ENCODE data around the gene ADD2.
"Not testable (repeated sequence)": the region's sequence is repeated elsewhere in the genome, so short reads cannot be mapped to it uniquely, and the experiment has no call there.

ADD2 gene

DNA sequence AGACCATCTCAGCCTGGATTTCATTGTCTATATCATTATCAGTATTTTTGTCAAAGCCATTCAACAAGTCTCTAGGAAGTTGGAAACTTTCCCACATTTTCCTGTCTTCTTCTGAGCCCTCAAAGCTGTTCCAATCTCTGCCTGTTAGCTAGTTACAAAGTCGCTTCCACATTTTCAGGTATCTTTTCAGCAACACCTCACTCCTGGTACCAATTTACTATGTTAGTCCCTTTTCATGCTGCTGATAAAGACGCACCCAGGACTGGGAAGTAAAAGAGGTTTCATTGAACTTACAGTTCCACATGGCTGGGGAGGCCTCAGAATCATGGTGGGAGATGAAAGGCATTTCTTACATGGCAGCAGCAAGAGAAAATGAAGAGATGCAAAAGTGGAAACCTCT lies 31.7 kb upstream of the ADD2 start:
- Histone ChIP-seq H3K27me3 (ENCODE audit: control insufficient read depth, insufficient read depth, low read length) (peaks cover 14% of the 10 kb centered on the region), H3K4me3 (ENCODE audit: low read length) (no peak overlapping the region), H3K9ac (ENCODE audit: low read length) (no peak overlapping the region), H3K4me1 (ENCODE audit: control insufficient read depth, low read depth, low read length) (no peaks in the 10 kb centered on the region), H3K27ac (ENCODE audit: low read length) (no peak overlapping the region), H3K36me3 (ENCODE audit: control insufficient read depth, low read depth, low read length) (no peaks in the 10 kb centered on the region), H3K9me3 (ENCODE audit: control insufficient read depth, low read depth, low read length) (no peaks in the 10 kb centered on the region)

DNA sequence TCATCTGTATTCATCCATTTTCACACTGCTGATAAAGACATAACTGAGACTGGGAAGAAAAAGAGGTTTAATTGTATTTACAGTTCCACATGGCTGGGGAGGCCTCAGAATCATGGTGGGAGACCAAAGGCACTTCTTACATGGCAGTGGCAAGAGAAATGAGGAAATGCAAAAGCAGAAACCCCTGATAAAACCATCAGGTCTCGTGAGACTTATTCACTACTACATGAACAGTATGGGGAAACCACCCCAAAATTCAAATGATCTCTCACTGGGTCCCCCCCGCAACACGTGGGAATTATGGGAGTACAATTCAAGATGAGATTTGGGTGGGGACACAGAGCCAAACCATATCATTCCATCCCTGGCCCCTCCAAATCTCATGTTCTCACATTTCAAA lies 30.0 kb upstream of the ADD2 start:
- peaks cover 22% of the 10 kb centered on the region for H3K27me3 ChIP-seq (ENCODE audit: control insufficient read depth, insufficient read depth, low read length)
- H3K4me3 ChIP-seq (ENCODE audit: low read length); H3K9me3 ChIP-seq (ENCODE audit: control insufficient read depth, low read depth, low read length); H3K27ac ChIP-seq (ENCODE audit: low read length); H3K36me3 ChIP-seq (ENCODE audit: control insufficient read depth, low read depth, low read length); H3K4me1 ChIP-seq (ENCODE audit: control insufficient read depth, low read depth, low read length); H3K9ac ChIP-seq (ENCODE audit: low read length): not testable (repeated sequence)

DNA sequence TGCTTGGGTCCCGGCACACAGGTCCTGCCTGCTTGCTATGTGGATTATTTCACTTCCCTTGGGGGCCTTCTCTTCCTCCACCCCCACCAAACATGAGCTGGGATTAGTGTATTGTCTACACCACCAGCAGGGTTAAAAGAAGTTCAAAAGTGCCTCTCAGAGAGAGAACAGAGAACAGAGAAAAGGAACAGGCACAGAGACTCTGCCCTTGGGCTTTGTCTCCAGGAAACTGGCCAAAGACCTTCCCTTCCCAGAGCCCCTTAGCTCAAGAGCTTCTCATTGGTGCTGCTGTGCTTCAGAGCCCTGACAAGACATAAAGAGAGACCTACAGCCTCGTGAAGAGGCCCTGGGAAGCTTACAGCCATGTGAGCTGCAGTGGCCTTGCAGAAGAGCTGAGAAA lies 29.5 kb upstream of the ADD2 start:
- H3K9me3 ChIP-seq (ENCODE audit: control insufficient read depth, low read depth, low read length), result no peaks in the 10 kb centered on the region
- H3K4me1 ChIP-seq (ENCODE audit: control insufficient read depth, low read depth, low read length), result no peaks in the 10 kb centered on the region
- H3K4me3 ChIP-seq (ENCODE audit: low read length), result no peak overlapping the region
- no peak overlapping the region for H3K27ac ChIP-seq (ENCODE audit: low read length)
- H3K9ac ChIP-seq (ENCODE audit: low read length), result no peak overlapping the region
- H3K36me3 ChIP-seq (ENCODE audit: control insufficient read depth, low read depth, low read length), result no peaks in the 10 kb centered on the region
- H3K27me3 ChIP-seq (ENCODE audit: control insufficient read depth, insufficient read depth, low read length), result peaks cover 27% of the 10 kb centered on the region

DNA sequence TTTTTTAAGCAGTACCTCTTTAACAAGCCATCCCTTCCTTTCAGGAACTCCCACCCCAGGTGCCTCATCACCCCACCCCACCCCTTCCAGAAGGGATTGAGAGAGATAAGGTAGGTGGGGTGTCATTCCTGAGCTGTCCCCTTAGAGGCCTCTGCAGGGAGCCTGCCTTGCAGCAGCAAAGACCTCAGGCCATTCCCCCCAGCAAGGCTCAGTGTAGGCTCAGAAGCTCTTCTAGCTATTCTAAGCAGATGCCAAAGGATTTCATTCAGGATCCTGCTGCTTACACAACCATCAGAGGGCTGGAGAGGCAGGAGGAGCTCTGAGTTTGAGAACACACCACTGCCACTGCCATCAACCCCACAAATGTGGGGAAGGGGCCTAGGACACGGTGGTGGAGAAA lies 28.3 kb upstream of the ADD2 start:
- no peaks in the 10 kb centered on the region for H3K36me3 ChIP-seq (ENCODE audit: control insufficient read depth, low read depth, low read length)
- H3K9ac ChIP-seq (ENCODE audit: low read length), result no peak overlapping the region
- H3K4me3 ChIP-seq (ENCODE audit: low read length), result no peak overlapping the region
- H3K27ac ChIP-seq (ENCODE audit: low read length), result no peak overlapping the region
- H3K4me1 ChIP-seq (ENCODE audit: control insufficient read depth, low read depth, low read length), result no peaks in the 10 kb centered on the region
- H3K27me3 ChIP-seq (ENCODE audit: control insufficient read depth, insufficient read depth, low read length), result peaks cover 37% of the 10 kb centered on the region
- no peaks in the 10 kb centered on the region for H3K9me3 ChIP-seq (ENCODE audit: control insufficient read depth, low read depth, low read length)

DNA sequence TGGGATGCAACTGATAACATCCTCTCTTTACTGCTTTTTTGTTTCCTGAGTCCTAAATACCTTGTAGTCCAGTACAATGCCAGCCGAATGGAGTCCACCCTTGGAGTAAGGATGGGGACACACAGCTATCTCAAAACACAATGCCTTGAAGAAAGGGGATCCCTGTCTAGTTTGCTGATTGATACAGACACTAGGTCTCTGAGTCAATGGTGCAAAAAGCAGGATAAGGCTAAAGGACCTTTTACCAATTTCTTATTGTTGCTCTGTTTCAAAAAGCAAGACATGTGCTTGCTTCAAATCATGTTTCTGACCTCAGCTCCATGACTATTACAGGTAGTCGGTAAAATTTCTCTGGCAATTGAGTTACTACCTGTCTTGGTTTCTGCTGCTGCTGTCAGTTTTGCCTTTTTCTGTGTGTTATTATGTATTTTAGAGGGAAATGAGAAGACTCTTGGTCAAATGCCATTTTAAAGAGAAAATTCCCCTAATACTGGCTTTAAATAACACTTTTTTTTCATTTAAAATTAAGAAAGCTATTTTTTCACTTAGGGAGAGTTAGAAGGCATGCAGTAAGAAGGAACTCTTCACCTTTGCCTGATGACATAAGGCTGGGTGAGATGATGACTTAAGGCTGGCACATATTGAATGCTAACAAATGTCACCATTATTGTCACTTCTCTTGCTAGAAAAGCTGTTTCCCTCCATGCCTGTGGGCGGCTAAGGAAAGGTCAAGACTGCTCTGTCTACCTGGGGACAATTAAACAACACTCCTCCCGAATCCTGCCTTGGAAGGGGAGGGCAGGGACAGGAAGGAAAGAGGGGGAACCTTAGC lies 27.4 kb upstream of the ADD2 start:
- Histone ChIP-seq H3K9ac (ENCODE audit: low read length) (no peak overlapping the region), H3K4me1 (ENCODE audit: control insufficient read depth, low read depth, low read length) (no peaks in the 10 kb centered on the region), H3K9me3 (ENCODE audit: control insufficient read depth, low read depth, low read length) (no peaks in the 10 kb centered on the region), H3K27ac (ENCODE audit: low read length) (no peak overlapping the region), H3K36me3 (ENCODE audit: control insufficient read depth, low read depth, low read length) (no peaks in the 10 kb centered on the region), H3K4me3 (ENCODE audit: low read length) (no peak overlapping the region), H3K27me3 (ENCODE audit: control insufficient read depth, insufficient read depth, low read length) (peaks cover 42% of the 10 kb centered on the region)

DNA sequence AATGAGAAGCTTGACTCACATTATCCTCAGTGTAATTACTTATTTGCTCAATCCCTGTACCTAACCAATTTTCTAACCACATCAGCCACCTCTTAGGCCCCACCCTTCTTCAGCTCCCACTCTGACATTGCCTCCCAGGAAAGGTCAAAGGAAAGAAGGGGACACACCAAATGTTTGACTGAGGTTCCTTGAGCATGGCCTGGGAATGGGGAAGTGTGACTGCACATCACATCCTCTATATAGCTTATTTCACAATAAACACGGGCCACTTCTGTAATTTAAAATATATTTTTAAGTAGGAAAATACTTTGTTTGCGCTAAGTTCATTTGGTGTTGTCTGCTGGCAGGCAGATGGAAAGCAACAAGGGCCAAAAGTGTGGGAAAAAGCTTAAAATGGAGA lies 25.4 kb upstream of the ADD2 start:
- H3K9ac ChIP-seq (ENCODE audit: low read length), result no peak overlapping the region
- no peaks in the 10 kb centered on the region for H3K9me3 ChIP-seq (ENCODE audit: control insufficient read depth, low read depth, low read length)
- H3K36me3 ChIP-seq (ENCODE audit: control insufficient read depth, low read depth, low read length), result no peaks in the 10 kb centered on the region
- H3K4me3 ChIP-seq (ENCODE audit: low read length), result no peak overlapping the region
- H3K27ac ChIP-seq (ENCODE audit: low read length), result no peak overlapping the region
- no peaks in the 10 kb centered on the region for H3K4me1 ChIP-seq (ENCODE audit: control insufficient read depth, low read depth, low read length)
- H3K27me3 ChIP-seq (ENCODE audit: control insufficient read depth, insufficient read depth, low read length), result peaks cover 61% of the 10 kb centered on the region

DNA sequence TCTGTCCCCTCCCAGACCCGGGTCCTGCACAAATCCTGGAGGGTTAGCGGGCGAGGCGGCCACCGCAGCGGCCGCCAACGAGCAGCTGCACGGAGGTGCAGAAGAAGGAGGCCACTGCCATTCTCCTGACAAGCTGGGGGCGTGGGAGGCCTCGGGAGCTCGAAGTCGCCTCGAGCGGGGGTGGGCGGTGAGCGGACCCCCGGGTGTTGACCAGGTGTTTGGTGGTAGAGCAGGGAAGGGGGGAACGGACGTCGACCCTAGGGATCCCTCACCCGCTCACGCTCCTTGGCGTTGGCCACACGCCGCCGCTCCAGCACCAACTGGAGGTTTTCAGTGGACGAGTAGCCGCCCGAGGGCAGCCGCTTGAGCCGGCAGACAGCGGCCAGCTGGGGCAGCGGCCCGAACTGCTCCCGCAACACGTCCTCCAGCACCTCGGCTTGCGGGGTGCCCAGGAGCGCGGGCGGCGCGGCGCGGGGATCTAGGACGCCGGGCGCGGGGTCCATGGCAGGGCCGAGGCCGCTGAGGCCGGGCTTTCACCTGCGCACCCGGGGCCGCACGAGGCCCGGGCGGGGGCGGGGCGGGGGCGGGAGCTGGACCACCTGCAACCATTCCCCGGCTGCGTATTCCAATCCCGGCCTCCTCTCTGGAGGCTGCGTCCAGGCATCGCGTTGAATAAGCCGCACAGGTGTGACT lies 22.3 kb upstream of the ADD2 start, which contains the start of gene FIGLA:
FIGLA (minus strand) TSS at position 508 of the 693 bp plus-strand sequence; CDS start at position 503, 5 bp downstream.
- no peak within 1 kb of the TSS for H3K9ac ChIP-seq (ENCODE audit: low read length)
- no peaks in the 10 kb centered on the region for H3K9me3 ChIP-seq (ENCODE audit: control insufficient read depth, low read depth, low read length)
- peaks cover 79% of the 10 kb centered on the region for H3K27me3 ChIP-seq (ENCODE audit: control insufficient read depth, insufficient read depth, low read length)
- peak within 1 kb of the TSS; percentile 28 for H3K4me3 ChIP-seq (ENCODE audit: low read length)
- no peaks in the 10 kb centered on the region for H3K36me3 ChIP-seq (ENCODE audit: control insufficient read depth, low read depth, low read length)
- H3K27ac ChIP-seq (ENCODE audit: low read length), result no peak within 1 kb of the TSS
- no peaks in the 10 kb centered on the region for H3K4me1 ChIP-seq (ENCODE audit: control insufficient read depth, low read depth, low read length)

DNA sequence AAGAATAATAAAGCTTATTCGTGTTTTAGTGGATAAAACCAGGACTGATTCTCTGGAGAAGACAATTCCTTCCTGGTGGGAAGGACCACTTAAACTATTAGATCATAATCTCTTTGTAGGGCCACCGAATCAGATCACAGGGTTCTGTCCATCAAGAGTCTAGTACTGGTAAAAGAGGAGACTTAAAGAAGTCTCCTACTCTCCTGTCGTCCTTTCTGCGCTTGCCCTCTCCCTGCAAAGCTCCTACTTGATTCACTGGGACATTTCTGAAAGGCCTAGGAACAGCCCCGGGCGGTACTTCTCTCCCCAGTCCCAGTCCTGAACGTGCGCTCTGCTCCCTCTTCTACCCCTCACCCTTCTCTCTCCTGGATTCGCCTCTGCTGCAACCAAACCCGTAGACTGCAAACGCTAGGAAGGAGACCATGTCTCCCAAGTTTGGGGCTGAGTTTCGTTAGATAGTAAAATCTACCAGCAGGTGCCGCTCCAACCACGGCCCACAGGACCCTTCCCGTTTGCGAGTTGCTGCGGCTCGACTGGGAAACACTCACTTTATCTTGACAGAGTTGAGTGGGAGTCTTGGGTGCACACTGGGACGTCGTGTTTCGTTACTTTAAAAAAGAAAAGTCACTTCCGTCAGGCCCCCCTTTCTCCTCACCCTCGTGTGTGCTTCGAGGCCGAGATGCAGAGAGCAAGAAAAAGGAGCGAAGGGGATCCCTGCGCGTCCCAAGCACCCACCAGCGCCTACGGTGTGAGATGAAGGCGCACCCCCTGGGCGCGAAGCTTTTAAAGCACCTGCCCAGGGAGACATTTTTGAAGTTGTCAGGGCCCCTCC lies 21.5 kb upstream of the ADD2 start:
- no peaks in the 10 kb centered on the region for H3K36me3 ChIP-seq (ENCODE audit: control insufficient read depth, low read depth, low read length)
- no peak overlapping the region for H3K9ac ChIP-seq (ENCODE audit: low read length)
- H3K4me1 ChIP-seq (ENCODE audit: control insufficient read depth, low read depth, low read length), result no peaks in the 10 kb centered on the region
- peaks cover 74% of the 10 kb centered on the region for H3K27me3 ChIP-seq (ENCODE audit: control insufficient read depth, insufficient read depth, low read length)
- H3K27ac ChIP-seq (ENCODE audit: low read length), result no peak overlapping the region
- H3K4me3 ChIP-seq (ENCODE audit: low read length), result peak overlapping the region; percentile 28
- no peaks in the 10 kb centered on the region for H3K9me3 ChIP-seq (ENCODE audit: control insufficient read depth, low read depth, low read length)

DNA sequence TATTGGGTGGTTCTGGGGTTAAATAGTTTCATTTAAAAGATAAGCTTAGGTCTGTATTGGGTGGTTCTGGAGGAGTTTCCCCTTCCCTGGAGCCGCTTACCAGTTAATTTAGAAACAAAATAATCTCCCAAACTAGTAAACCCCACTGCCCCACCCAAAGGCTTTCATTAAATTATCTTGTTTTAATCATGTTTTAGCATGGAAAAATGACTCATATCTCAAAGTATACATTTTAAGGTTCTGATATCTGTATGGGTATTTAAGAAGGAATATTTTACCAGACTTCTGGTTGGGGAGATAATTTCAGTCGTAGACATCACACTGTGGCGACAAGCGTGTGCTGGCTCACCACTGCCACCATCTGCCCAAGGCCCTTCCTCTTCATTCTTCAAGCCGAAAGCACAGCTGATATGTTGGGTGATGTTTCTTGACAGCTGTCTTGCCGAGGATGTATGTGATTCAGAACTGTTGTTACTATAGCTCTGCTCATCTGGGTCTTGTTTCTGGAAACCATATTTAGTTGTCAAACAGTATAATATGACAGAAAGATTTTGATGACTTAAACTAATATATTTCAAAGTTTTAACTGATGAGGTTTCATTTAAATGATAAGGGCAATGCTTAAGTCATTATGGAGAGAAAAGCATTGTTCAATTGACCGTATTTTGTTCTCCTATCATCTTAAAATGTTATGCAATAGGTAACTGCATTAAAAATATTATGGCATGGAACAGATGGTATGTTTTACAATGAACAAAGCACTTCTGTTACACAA lies 17.3 kb upstream of the ADD2 start:
- H3K36me3 ChIP-seq (ENCODE audit: control insufficient read depth, low read depth, low read length), result no peaks in the 10 kb centered on the region
- H3K27ac ChIP-seq (ENCODE audit: low read length), result no peak overlapping the region
- no peak overlapping the region for H3K9ac ChIP-seq (ENCODE audit: low read length)
- no peaks in the 10 kb centered on the region for H3K9me3 ChIP-seq (ENCODE audit: control insufficient read depth, low read depth, low read length)
- H3K4me1 ChIP-seq (ENCODE audit: control insufficient read depth, low read depth, low read length), result no peaks in the 10 kb centered on the region
- peaks cover 39% of the 10 kb centered on the region for H3K27me3 ChIP-seq (ENCODE audit: control insufficient read depth, insufficient read depth, low read length)
- H3K4me3 ChIP-seq (ENCODE audit: low read length), result no peak overlapping the region

DNA sequence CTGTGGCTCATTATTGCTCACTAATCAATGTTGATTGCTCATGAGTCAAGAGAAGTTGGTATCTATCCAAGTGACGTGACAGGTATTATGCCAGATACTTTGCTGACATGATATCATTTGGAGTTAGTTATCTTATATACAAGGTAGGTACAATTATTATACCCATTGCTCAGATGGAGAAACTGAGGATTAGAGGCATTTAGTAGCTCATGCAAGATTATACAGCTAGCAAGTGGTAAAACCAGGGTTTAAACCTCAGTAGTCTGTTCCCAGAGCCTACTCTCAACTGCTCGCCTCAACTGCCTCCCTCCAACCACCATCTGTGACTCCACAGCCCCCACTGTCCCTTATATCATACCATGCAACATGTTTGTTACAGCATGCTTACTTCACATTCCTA lies 16.3 kb upstream of the ADD2 start:
- no peaks in the 10 kb centered on the region for H3K36me3 ChIP-seq (ENCODE audit: control insufficient read depth, low read depth, low read length)
- no peak overlapping the region for H3K9ac ChIP-seq (ENCODE audit: low read length)
- no peaks in the 10 kb centered on the region for H3K4me1 ChIP-seq (ENCODE audit: control insufficient read depth, low read depth, low read length)
- no peak overlapping the region for H3K27ac ChIP-seq (ENCODE audit: low read length)
- H3K9me3 ChIP-seq (ENCODE audit: control insufficient read depth, low read depth, low read length), result no peaks in the 10 kb centered on the region
- peaks cover 29% of the 10 kb centered on the region for H3K27me3 ChIP-seq (ENCODE audit: control insufficient read depth, insufficient read depth, low read length)
- no peak overlapping the region for H3K4me3 ChIP-seq (ENCODE audit: low read length)
